Fibroblast of mammary gland (primary cell): ENCODE measurements around the gene KCTD6.

ENCODE experiments used
- DNase-seq: peaks from one replicate; pipeline ENCODE4 v3.0.0-alpha.2; 2010; ENCODE audit warnings: low read depth
- H3K4me3 ChIP-seq: 2 replicates; pipeline ENCODE4 v1.5.1; 2011; ENCODE audit warnings: low read depth, mild to moderate bottlenecking, low read length, moderate library complexity; ENCODE audit not compliant: control insufficient read depth
- CTCF ChIP-seq: conservative IDR thresholded peaks from 2 replicates; pipeline ENCODE4 v1.5.1; 2011; ENCODE audit warnings: low read depth, low read length, inconsistent platforms; ENCODE audit not compliant: control insufficient read depth, insufficient read depth

KCTD6 gene

DNA sequence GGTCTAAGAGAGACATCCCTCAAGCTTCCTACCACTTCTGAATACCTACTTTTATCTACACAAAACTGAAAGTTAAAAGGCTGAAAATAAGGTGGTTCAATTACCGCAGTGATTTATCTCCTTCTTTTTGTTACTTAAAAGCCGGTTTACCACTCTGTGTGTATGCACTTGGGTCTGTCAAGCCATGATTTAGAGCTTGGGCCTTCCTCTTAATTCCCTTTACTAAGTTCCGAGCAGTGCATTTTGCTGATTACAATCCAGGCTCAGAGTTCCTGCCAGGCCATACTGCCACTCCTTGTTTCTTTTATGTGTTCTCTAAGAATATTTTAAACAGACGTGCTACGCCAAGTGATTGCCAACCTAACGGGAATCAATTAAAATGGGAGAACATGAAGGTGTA is 16.5 kb downstream of the KCTD6 start:
- H3K4me3 ChIP-seq, result no peak overlapping the region
- DNase-seq, result no peak
- TF ChIP-seq CTCF, result no peak

DNA sequence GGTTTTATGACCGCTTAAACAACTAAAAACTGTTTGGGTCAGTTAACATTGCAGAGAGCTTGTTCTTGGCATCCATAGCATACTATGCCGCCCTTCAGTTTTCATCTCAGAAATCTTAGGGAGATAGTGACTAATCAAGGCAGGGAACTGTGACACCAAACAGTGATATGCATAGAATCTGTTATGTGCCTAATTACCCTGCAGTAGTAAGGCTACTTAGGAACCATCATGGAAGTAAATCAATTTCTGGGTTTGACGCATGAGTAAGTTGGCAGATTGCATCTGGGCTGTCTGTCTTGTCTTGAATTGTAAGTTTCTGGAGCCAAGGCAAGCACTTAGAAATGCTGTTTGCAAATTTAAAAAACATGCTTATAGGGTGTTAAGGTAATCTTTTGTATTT is 22.5 kb downstream of the KCTD6 start:
- DNase-seq, result no peak
- no peak for TF ChIP-seq CTCF
- no peak overlapping the region for H3K4me3 ChIP-seq

- no peak overlapping the region for H3K4me3 ChIP-seq
- no peak for TF ChIP-seq CTCF
- no peak for DNase-seq
These were observed 26.4 kb downstream of the KCTD6 start for GRCh38 chr3:58518291-58518789.

- DNase-seq, result no peak
- no peak for TF ChIP-seq CTCF
- H3K4me3 ChIP-seq, result no peak overlapping the region
These were observed 27.9 kb downstream of the KCTD6 start for GRCh38 chr3:58519668-58520402.

DNA sequence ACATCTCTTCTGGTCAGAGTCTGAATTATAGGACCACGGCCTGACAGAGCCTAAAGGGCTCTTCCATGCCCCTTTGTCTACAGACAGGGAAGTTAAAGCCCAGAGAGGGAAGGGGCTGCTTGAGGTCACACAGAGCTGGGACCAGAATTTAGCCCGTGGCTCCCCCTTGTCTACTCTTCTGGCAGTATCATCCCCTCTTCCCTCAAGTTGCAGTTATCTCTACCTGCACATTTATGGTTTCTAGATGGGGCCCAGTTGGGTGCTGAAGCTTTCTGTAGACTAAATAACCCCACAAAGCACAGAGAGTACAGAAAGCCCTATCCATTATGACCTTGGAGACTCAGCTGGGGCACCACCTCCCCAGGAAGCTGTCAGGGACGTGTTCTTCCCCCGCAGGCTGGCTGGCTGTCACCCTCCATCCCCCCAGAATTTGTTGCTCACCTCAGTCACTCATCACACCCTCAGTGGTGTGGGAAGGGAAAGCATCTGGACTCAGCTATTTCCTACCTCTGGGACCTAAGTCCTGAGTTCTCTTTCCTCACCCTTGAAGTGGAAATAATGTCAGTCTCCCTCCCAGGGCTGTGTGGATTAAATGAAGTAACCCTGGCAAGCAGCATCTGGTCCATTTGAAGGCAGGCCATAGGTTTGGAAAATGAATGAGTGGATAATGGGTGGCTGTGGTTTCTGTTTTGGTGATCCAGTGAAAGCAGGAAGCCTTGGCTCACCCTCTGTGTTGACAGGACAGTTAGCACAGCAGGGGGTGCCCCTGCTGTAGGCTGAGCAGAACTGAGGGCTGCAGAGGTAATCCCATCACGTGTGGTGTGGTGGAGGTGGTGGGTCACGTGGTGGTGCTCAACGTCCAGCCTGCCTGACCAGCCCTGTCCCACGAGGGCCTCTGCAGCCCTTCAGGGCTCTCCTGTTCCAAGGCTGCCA is 28.8 kb downstream of the KCTD6 start:
- H3K4me3 ChIP-seq, result no peak overlapping the region
- DNase-seq, result peak; percentile 47
- TF ChIP-seq CTCF, result no peak

DNA sequence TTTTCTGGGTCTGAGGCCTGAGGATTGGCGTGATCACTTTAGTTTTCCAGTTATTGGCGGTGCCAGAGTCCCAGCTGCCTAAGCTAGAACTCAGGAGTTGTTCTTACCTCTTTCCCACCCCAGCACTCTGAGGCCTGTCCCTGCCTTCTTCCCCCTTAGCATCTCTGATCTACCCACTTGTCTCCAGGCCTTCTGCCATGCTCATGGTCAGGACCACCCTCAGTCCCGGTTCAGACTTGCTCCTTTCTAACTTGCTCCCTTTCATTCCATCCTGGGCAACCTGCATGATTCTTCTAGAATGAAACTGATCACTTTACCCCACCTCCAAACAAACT is 29.4 kb downstream of the KCTD6 start:
- no peak overlapping the region for H3K4me3 ChIP-seq
- no peak for TF ChIP-seq CTCF
- DNase-seq, result no peak
